Measurements from ENCODE around the gene NDE1.

The NDE1 gene

GRCh38 chr16:15775663-15776304 lies 125.7 kb downstream of the NDE1 start:
- TF ChIP-seq, protein P1, sequence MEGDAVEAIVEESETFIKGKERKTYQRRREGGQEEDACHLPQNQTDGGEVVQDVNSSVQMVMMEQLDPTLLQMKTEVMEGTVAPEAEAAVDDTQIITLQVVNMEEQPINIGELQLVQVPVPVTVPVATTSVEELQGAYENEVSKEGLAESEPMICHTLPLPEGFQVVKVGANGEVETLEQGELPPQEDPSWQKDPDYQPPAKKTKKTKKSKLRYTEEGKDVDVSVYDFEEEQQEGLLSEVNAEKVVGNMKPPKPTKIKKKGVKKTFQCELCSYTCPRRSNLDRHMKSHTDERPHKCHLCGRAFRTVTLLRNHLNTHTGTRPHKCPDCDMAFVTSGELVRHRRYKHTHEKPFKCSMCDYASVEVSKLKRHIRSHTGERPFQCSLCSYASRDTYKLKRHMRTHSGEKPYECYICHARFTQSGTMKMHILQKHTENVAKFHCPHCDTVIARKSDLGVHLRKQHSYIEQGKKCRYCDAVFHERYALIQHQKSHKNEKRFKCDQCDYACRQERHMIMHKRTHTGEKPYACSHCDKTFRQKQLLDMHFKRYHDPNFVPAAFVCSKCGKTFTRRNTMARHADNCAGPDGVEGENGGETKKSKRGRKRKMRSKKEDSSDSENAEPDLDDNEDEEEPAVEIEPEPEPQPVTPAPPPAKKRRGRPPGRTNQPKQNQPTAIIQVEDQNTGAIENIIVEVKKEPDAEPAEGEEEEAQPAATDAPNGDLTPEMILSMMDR (conservative IDR thresholded peaks at IDR 0.05; ENCODE audit: low read depth) = no peak
- POLR2A ChIA-PET (ENCODE audit: low non-redundant PET) = no interaction called here
- no peak for DNase-seq (ENCODE audit: low spot score)
- no peak overlapping the region for H3K27ac ChIP-seq
- CTCF ChIA-PET = interaction anchor here (0.6 kb wide), 1 partner anchor 45 kb away, joined by 6 read pairs; no protein-coding TSS in a partner anchor

Data from RWPE1 (cell line).